Measurements from ENCODE around the gene SHKBP1. TPM values are rescaled to one million over a fixed set of nuclear protein-coding genes. Genes with fewer than 3 reads are reported as not detected.

Gene SHKBP1
- total and polyA plus RNA-seq, 9 of the 15 experiments (the other 6 are each of a cell fraction or from before 2014, with no cell fraction given) = 1.2 to 58.1 (median 22.3) TPM

DNA sequence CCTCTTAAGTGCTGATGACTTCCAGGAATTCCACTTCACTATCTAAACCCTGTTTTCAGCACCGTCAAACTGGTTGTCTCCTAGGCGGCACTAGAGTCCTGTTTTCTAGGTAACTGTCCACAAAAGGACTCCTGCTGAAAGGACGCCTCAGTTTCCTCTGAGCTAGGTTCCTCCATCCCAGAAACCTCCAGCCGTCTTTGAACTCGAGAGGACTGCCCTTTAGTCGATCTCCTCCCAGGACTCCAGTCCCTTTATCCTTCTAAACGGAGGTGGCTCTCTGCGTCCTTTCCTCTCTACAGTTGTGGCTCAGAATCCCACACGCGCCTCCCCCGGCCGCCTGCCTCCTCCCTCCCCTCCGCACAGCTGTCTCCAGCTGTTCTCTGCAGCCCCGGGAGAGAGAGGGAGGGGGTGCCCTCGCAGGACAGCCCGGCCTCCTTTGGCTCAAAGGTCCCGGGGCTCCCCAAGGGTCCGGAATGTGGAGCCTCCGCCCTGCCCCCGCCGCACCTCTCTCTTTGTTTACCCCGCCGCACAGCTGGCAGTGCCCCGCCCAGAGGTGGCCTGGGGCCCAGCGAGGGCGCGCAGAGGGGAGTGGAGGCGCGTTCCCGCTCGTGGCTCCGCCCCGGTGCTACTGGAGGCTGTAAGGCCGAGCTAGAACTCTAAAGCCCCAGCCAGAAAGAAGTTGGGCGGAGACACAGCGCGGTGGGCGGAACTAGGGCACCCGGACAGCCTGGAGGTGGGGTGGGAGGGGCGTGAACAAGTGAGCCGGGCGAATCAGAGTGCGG lies 26.9 kb downstream of the SHKBP1 start (continued):
- TF ChIP-seq, protein P1, sequence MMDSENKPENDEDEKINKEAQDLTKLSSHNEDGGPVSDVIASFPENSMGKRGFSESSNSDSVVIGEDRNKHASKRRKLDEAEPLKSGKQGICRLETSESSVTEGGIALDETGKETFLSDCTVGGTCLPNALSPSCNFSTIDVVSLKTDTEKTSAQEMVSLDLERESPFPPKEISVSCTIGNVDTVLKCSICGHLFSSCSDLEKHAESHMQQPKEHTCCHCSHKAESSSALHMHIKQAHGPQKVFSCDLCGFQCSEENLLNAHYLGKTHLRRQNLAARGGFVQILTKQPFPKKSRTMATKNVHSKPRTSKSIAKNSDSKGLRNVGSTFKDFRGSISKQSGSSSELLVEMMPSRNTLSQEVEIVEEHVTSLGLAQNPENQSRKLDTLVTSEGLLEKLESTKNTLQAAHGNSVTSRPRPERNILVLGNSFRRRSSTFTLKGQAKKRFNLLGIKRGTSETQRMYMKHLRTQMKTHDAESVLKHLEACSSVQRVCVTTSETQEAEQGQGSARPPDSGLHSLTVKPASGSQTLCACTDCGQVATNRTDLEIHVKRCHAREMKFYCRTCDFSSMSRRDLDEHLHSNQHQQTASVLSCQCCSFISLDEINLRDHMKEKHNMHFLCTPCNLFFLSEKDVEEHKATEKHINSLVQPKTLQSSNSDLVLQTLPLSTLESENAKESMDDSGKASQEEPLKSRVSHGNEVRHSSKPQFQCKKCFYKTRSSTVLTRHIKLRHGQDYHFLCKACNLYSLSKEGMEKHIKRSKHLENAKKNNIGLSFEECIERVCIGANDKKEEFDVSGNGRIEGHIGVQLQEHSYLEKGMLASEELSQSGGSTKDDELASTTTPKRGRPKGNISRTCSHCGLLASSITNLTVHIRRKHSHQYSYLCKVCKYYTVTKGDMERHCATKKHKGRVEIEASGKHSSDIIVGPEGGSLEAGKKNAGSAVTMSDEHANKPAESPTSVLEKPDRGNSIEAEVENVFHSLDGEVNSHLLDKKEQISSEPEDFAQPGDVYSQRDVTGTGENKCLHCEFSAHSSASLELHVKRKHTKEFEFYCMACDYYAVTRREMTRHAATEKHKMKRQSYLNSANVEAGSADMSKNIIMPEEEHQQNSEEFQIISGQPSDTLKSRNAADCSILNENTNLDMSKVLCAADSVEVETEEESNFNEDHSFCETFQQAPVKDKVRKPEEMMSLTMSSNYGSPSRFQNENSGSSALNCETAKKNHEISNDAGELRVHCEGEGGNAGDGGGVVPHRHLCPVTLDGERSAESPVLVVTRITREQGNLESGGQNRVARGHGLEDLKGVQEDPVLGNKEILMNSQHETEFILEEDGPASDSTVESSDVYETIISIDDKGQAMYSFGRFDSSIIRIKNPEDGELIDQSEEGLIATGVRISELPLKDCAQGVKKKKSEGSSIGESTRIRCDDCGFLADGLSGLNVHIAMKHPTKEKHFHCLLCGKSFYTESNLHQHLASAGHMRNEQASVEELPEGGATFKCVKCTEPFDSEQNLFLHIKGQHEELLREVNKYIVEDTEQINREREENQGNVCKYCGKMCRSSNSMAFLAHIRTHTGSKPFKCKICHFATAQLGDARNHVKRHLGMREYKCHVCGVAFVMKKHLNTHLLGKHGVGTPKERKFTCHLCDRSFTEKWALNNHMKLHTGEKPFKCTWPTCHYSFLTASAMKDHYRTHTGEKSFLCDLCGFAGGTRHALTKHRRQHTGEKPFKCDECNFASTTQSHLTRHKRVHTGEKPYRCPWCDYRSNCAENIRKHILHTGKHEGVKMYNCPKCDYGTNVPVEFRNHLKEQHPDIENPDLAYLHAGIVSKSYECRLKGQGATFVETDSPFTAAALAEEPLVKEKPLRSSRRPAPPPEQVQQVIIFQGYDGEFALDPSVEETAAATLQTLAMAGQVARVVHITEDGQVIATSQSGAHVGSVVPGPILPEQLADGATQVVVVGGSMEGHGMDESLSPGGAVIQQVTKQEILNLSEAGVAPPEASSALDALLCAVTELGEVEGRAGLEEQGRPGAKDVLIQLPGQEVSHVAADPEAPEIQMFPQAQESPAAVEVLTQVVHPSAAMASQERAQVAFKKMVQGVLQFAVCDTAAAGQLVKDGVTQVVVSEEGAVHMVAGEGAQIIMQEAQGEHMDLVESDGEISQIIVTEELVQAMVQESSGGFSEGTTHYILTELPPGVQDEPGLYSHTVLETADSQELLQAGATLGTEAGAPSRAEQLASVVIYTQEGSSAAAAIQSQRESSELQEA (IDR thresholded peaks at IDR 0.05; ENCODE audit: low read depth) = peak; percentile 8; the same call in 1 of the 2 replicates
- no peak for TF ChIP-seq ZNF76 (CRISPR knock-in tag; IDR thresholded peaks at IDR 0.05; ENCODE audit: borderline replicate concordance)

All from K562 (cell line).